ENCODE measurements around the gene PLPP2.

DNA sequence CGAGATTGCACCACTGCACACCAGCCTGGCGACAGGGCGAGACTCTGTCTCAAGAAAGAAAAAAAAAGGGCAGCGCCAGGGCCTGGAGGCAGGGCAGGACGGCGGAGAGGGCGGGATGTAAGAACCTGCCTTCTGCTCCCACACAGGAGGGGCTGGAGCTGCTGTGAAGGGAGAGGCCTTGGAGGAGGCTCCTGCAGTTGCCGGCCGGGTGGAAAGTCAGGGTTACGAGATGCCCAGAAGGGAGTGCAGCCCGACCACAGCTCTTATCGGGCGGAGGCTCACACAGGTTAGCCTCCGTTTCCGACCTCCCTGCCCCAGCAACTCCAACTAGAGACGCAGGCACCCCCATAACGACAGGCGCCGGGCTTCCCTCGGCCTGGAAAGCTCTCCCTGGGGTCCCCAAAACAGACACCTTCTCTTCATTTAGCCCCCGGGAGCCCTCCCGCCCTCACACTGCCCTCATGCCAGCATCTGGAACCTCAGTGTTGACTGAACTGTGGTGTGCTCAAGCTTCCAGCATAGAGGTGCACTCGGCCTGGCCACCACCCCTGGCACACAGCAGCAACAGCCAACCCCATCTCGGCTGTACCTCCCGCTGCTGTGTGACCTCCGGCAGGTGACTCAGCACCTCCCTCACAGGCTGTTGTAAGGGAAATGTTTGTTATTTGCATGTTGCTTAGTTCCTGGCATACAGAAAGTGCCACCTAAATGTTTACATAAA, 1.4 kb downstream of the PLPP2 start:
- TF ChIP-seq, protein P1, sequence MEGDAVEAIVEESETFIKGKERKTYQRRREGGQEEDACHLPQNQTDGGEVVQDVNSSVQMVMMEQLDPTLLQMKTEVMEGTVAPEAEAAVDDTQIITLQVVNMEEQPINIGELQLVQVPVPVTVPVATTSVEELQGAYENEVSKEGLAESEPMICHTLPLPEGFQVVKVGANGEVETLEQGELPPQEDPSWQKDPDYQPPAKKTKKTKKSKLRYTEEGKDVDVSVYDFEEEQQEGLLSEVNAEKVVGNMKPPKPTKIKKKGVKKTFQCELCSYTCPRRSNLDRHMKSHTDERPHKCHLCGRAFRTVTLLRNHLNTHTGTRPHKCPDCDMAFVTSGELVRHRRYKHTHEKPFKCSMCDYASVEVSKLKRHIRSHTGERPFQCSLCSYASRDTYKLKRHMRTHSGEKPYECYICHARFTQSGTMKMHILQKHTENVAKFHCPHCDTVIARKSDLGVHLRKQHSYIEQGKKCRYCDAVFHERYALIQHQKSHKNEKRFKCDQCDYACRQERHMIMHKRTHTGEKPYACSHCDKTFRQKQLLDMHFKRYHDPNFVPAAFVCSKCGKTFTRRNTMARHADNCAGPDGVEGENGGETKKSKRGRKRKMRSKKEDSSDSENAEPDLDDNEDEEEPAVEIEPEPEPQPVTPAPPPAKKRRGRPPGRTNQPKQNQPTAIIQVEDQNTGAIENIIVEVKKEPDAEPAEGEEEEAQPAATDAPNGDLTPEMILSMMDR (IDR thresholded peaks at IDR 0.05; ENCODE audit: poor library complexity, severe bottlenecking) = no peak
- no peak for TF ChIP-seq SMC3 (conservative IDR thresholded peaks at IDR 0.05; ENCODE audit: poor library complexity)
